Stimulated activated CD8-positive, alpha-beta memory T cell treated with anti-CD3 and anti-CD28 coated beads, Interleukin-12 subunit alpha, Interleukin-12 subunit beta, amount 100 ng/mL, for 4 hours (primary cell): Measurements from ENCODE around the gene WIZ.

Experiments
- DNase-seq: peaks from one replicate; pipeline ENCODE4 v3.0.0-alpha.2; 2020; ENCODE audit warnings: low read depth

The WIZ gene

DNA sequence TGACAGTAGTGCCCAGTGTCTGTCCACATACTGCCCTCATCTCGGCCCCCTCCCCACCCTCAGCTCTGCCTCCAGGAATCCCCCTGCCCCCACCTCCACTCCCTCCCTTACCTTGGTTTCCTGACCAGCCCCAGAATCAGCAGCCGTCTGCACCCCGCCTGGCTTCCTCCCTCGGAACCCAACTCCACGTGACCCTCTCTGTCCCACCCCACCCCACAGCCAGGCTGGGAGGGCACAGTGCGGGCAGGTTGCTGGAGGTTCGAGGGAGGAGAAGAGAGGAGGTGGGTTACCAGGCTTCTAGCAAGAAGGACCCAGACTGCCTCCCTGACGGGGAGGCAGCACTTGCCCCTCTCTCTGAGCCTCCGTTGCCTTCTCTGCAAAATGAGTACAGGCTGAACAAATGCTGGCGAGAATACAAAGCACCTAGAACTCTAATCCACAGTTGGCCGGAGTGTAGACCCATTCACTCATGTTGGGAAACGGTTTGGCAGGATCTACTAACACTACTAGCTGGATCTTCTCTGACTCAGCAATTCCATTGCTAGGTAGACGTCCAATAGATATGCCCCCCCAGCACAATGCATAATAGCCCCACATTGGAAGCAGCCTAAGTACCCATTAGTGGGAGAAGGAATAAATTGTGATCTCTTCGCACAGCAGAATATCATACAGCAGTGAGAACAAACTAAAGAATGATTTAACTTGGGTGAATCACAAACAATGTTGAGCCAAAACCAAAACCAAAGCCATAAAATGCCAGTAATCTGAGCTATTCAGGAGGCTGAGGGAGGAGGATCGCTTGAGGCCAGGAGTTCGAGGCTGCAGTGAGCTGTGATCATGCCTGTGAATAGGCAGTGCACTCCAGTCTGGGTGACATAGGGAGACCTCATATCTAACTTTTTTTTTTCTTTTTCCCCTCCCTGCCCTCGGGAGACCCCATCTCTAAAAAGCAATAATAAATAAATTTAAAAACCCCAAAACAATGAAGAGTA, 14.9 kb upstream of the WIZ start, which contains the start of gene RASAL3:
Gene RASAL3 (minus strand): TSS at position 151 of the 992 bp plus-strand sequence. CDS start 186 bp downstream, outside the sequence.
- DNase-seq: peak; percentile 51

DNA sequence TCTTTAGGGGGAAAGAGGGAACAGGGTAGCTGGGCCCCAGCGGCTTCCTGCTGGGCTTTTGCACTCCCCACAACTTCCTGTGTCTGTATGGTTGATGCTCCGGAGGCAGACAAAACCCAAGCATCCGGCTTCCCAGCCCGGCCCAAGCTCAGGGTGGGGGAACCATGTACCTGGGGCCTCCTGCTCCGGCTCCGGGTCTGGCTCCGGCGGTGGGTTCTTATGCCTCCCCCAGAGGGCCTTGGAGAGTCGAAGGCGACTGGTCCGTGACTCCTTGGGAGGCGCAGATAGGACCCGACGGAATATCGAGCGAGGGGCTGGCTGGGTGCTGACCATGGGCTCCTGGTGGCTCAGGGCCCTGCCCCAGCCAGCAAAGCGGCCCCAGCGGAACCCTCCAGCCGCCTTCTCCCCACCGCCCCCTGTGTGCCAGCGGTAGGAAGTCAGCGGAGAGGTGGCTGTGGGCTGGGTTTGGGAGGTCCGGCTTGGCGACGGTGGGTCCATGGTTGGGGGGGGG, 14.2 kb upstream of the WIZ start:
- peak; percentile 59 for DNase-seq

DNA sequence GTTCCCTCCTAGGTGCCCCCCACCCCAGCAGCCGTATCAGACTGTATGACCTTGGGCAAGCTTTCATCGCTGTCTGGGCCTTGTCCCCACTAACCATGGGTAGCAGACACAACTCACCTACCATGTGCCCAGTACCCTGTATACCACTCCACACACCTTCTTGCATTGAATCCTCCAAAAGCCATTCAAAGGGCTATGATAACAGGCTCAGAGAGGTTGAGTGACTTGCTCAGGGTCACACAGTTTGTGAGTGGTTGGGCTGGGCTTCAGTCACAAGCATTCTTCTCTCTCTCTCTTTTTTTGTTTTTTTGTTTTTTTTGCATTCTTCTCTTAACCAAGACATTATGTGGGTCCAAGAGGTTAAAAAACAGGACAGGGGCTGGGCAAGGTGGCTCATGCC, 11.9 kb upstream of the WIZ start:
- DNase-seq: no peak

DNA sequence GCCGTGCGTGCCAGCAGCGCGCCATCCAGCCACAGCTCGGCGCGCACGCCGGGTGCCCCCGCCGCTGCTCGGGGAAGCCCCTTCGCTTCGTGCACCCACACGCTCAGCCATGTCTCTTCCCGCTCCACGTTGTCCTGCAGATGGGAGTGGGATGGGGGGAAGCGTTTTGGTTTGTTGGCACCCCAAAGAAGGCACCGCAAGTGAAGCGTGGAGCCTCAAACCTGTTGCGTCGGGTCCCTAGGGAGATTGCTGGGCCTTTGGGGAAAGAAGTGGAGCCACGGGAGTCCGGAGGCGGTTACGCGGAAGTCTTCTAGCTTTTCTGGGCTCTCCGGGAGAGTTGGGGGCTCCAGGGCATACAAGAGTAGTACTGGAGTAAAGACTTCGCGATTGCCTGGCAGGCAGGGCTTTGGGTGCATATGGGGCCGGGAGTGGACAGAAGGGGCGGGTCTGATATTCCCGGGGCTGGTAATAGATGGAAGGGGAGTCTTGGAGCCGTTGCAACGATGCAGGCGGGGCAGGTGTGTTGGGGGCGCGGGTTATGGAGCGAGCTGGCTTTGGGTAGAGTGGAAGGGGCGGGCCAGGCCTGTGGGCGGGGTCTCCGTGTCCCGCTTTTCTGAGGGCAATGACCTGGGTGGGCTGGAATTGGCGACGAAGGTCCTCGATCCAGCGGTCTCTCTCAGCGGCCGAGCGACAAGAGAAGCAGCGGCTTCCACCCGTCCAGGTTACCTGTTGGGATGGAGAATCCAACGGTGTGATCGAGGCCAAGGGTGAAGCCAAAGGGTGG, 8.1 kb upstream of the WIZ start:
- no peak for DNase-seq

DNA sequence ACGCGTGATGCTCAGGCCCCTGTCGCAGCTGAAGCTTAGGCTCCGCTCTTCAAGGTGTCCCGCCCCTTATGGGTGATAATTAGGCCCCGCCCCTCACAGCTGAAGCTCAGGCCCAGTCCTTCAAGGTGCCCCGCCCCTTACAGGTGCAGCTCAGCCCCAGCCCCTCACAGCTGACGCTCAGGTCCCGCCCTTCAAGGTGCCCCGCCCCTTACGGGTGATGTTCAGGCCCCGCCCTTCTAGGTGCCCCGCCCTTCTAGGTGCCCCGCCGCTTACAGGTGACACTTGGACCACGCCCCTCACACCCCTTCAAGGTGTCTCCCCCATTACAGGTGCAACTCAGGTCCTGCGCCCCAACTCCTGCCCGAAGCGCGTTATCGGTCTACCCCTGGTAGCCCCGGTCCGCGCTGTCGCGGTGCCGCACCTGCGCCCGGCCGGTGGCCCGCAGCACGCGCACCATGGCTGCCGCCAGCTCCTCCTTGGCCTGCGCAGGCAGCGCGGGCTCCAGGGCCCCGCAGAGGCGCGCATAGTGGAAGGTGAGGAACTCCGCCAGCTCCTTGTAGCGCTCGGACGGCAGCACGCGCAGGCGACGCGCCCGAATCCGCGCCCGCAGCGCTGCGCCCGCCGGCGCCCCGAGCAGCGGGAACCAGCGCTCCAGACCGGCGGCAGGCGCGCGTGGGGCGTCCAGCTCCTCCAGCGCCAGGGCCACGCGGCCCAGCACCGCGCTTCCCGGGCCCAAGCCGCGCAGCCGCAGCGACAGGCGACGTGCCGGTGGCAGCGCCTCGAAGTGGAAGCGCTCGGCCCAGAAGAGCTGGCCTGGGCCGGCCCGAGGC, 7.3 kb upstream of the WIZ start:
- DNase-seq: no peak

DNA sequence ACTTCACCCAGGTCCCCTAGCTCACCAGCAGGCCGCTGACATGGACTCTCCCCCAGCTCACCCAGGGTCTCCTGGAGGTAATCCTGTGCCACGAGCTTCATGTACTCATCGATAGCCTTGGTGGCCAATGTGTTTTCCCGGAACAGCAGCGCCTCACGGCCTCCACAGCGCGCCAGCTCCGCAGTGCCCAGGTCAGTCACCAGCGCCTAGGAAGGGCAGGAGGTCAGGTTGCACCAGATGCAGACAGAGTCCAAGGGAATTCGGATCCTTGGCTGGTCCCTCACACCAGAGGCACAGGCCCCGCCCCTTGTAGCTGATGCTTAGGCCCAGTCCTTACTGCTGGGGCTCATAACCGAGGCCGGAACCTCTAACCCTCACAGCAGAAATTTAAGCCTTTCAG, 6.7 kb upstream of the WIZ start:
- DNase-seq: no peak

DNA sequence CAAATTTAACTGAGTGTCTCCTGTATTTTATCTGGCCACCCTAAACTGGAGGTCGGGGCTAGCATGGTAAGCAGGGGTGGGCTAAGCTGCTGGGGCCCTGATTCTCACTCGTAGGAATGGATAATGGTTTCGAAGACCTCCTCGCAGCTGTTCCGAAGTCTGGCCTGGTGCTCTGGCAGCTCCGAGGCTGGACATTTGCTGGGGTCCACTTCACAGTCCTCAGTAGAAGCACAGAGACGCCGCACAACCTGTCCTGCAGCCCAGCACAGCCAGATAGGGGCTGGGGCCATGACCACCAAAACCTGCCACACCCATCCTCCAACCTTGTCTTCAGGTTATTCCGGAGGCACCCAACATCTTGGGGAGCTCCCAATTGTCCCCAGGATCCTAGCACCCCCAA, 6.2 kb upstream of the WIZ start:
- DNase-seq: no peak

DNA sequence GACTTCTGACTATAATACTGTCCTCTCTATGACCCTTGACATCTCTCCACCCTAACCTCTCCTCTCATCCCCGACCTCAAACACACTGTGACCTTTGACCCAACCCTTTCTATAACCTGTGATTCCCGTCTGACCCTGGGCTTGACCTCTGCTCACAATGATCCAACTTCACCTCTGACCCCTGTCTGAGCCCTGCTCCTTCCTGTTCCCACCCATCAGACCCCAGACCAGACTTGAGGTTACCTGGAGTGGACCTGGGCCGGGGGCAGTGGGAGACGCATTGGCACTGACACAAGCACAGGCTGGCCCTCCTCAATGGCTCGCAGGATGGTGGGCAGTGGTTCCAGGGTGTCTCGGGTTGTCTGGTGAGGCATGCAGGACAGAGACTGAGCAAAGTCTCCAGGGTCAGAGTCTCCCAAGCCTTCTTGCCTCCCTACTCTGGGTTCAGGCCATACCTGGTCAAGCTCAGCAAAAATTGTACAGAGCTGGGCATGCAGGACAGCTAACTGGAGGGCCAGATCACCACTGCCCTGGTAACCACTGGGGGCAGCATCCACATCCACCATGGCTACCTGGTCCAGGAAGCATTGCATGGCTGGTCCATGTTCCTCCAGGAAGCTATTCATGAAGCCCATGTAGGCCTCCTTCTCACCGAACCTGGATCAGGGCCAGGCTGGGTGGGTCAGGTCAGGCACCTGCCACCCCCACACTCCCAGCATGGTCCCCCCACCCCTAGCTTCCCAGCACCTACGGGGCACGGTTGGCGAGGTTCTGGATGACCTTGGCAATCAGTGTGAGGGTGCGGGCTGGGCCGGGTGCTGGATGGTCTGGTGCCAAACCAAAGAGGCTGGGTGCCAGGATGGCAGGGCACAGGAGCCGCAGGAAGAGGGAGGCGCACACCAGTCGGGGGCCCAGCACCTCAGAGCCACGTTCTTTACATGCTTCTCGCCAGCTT, 4.4 kb upstream of the WIZ start:
- DNase-seq: no peak

DNA sequence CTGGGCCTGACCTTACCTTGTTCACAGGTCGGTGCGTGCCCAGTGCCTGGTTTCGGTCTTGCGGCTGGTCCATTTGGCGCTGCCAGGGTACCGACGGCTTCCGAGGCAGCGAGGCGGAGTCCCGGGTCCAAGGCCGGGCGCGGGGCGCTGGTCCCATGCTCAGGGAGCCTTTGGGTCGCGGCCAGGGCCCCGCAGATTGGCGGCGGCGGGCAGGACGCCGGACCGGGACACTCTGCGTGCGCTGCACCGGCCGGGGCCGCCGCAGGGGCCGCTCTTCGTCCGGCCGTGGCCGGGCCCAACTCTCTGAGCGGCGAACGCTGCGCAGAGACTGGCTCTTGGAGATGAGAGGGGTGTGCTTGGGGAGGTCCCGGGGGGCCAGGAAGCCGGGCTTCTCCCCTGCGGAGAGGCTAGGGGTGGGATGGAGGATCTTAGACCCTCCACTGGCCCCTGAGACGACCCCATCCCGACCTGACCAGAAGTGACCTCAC, 3.4 kb upstream of the WIZ start:
- DNase-seq: no peak

DNA sequence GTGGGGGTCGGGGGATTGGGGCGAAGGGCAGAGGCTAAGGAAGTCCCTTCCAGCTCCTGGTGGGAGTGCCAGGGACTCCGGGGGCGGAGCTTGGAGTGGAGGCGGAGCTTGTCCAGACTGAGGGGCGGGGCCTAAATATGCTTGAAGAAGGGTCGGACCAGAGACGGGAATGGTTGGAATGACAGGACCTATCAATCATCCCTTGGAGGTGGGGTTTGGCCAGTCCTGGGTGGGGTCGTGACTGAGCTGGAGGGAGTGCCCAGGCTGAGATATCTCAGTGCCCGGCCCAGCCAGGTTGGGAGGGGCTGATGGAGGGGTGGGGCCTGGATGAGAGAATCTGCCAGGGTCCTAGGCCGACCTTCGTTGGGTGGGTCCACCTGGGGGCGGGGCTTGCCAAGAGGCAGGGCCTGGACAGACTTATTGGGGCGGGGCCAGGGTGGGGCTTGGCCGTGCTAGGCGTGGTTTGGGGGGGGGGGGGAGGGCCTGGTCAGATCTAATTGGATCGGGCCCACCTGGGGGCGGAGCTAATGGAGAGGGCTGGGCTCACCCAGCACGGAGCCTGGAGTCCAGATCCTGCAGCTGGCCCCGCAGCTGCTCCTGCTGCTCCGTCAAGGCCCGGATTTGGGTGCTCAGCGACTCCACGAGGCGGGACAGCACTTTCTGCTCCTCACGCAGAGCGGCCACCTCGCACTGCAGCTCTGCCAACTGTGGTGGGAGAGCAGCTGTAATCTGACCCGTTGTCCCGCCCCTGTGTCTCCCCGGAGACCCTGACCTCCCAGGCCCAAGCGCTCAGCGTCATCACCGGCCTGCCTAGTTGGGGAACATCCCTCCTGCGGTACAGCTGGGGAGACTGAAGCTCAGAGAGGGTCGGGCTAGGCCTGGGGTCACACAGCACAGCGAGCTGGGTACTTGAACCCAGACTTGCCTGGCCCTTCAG, 2.6 kb upstream of the WIZ start:
- DNase-seq: no peak

DNA sequence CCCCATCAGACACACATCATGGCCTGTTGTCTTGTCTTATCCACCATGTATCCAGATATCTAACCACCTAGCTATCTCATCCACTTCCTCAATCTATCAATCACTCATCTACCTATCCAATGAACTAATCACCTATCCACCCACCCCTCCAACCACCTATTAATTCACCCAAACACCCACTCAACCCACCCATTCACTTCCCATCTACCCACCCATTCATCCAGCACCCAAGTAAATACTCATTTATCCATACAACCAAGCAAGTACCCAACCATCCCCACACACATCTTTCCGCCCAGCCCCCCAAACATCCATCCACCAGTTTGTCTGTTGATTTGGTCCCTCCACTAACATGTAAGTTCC, 753 bp upstream of the WIZ start:
- DNase-seq: no peak

DNA sequence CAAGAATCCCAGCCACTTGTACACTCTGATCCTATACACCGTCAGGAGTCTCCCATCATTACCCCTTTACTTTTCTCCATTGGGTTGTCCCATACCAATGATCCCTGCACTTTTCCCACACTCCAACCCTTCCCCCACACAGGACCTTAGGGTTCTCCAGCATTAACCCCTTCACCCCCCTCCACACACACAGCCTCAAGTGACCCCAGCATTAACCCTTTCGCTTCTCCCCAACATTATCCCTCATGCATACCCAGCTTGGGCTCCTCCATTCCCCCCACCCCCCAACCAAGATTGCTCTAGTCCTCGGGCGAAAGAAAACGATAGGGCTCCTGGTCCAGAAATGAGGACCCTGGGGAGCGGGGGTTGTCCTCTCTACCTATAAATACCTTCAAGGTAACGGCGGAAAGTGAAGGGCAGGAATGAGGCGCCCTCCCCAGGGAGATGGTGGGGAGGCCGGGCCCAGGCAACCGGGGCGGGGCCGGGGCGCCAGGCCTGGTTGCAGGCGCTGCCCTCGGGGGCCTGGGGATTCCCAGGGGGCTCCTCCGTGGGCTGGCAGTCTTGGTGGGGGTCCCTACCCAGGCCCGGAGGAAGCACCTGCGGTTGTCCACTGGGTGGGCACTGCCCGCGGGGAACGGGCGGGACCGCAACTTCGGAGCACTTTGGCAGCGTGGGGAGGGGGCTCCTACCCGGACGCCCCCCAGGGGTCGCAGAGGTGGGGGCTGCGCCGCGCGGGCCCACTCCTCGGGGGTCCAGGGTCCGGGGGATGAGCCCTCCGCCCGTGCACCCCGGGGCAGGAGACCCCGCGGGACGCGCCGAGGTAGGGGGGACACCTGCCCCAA, 757 bp downstream of the WIZ start:
- no peak for DNase-seq

DNA sequence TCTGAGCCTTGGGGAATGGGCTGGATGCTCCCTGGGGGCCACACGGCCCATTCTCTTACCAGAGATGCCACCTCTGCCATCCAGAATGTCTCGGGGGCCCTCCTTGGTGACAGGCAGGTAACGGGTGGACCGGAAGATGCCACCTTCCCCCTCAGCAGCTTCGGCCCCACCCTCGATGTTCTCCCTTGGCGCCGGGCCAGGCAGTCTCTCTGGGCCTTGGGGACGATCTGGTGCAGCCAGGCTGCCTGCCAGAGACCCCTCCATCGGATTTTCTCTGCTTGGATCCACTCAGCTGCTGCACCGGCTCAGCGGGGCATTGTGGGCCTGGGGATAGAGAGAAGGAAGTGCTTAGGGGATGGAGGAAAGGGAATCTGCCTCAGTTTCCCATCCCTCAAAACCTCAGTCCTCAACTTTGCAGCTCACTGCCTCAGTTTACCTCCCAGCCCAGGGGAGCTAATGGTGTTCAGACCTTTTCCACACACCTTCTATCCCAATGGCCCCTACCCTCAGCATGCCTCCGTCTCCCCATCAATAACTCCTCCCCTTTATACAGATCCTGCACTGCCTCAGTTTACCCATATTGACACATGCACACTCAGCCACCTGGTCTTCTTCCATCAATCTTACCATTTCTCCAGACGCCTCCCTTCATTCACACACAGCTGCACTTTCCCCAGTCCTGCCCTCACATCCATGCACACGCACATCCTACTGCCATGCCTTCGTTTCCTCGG, 1.5 kb downstream of the WIZ start:
- DNase-seq: no peak

DNA sequence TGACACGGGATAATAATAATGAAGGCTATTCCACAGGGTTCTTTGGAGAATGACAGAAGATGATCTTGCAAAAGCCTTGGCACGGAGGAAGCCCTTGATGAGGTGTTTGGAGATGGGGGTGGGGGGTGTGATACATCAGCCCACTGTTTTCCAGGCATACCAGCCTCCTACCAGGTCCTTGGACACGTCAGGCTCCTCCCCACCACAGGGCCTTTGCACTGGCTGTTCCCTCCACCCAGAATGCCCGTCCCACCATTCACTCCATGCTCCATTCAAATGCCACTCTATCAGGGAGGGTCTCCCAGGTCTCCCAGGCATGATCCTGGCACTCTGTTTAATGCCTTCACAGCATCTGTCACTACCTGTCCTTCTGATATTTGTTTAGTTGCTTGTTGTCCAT, 2.7 kb downstream of the WIZ start:
- no peak for DNase-seq

DNA sequence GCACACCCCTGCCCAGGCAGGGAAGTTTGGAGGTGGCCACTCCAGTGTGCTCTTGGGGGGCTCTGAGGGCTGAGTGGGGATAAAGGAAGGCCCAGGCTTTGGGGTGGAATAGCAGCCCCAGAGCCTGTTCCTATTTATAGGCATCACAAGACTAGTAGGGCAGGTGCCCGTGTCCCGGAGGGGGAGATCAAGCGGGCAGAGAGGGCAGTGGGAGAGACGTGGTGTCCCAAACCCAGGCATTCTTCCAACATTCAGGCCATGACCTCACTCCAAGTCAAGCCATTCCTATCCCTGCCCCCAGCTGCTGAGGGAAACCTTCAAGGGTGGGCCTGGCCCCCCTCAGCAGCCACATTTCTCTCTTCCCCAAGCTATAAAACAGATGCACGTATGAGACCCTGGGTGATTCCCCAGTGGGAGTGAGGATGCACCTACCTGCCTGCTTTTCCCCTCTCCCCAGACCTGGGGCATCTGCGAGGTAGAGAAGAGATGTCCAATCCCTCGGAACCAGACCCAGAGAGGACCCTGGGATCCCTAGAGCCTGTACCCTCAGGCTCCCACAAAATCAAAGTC, 3.9 kb downstream of the WIZ start:
- no peak for DNase-seq

DNA sequence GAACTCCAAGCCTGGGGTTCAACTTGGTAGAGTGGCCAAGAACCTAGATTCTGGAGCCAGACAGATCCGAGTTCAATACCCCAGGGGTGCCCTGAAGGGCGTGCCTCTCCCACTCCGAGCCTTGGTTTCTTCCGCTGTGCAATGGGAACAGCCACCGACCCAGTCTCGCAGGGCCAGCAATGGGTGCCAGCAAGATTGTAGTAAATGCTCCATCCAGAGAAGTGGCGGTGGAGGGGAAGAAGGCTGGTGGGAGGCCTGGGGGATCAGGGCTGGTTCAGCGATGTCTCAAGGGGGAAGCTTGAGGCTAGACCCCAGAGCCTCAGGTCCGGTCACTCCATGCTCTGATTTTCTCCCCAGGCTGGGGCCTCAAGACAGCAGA, 4.5 kb downstream of the WIZ start:
- no peak for DNase-seq

DNA sequence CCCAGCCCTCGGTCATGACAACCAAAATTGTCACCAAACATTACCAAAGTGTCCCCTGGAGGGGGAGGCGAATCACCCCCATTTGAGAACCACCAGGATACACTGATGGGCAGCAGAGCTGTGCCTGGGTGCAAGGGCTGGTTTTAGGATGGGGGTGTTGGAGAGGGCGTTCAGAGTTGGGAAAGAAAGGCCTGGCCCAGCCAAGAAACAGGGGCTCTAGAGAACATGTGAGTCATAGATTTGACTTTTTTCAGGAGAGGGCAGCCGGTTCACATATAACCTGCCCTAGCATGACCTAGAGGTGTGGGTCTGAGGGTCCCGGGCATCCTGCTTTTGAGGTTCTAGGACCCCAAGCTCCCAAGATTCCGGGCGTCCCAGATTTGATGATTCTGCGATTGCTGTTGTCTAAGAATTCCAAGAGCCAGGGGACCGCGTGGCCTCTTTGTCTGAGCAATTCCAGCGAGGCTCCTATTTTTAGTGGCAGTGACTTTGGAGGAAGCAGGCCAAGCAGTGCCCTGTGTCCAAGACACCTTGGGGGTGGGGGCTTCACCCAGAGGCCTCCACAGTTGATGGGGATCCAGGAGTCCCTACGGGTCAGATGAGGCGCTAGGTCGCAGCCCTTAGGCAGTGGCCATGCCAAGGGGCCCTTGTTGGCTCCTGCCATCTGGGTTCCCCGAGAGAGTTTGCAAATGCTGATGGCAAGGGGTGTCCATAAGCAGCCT, 5.1 kb downstream of the WIZ start:
- no peak for DNase-seq
